HEK293 (cell line): ENCODE data around the gene PDE4D.

Experiments used
- CTCF ChIA-PET: fragments of 350-600 bp; formaldehyde crosslinking; extraction: SDS; loops from one replicate; lab custom pipeline; 2021; ENCODE audit warnings: antibody characterized with exemption; lab: Yijun Ruan, JAX
- POLR2A ChIA-PET: fragments of 300-600 bp; formaldehyde crosslinking; extraction: SDS; loops from one replicate; lab custom pipeline; 2020; ENCODE audit warnings: antibody characterized with exemption, inconsistent platforms; lab: Yijun Ruan, JAX
- H3K27ac ChIP-seq: fragments of 200-500 bp; sonication (Bioruptor generic); 2 replicates; pipeline ENCODE4 v1.5.1; 2014; ENCODE audit warnings: low read depth, low read length, control low read depth, inconsistent platforms; ENCODE audit errors: extremely low read depth
- H3K36me3 ChIP-seq, 2 experiments: fragments of 200-500 bp in 1 of 2; sonication (Bioruptor generic) in 1 of 2; 1 replicate in 1 of 2; 2 replicates in 1 of 2; pipeline ENCODE4 v1.5.1; 2014 to 2017; ENCODE audit warnings: inconsistent platforms in 2 of 2, low read length in 2 of 2; ENCODE audit not compliant: control insufficient read depth in 2 of 2, insufficient read depth in 1 of 2
- H3K4me1 ChIP-seq: fragments of 200-500 bp; sonication (Bioruptor generic); 2 replicates; pipeline ENCODE4 v1.5.1; 2014; ENCODE audit warnings: mild to moderate bottlenecking, low read length, inconsistent platforms; ENCODE audit not compliant: control insufficient read depth, insufficient read depth
- H3K4me3 ChIP-seq: 2 replicates; pipeline ENCODE4 v1.5.1; 2011; ENCODE audit warnings: low read depth, mild to moderate bottlenecking, control low read depth, low read length, moderate library complexity
- H3K9me3 ChIP-seq: fragments of 200-500 bp; sonication (Bioruptor generic); 2 replicates; pipeline ENCODE4 v1.5.1; 2014; ENCODE audit warnings: low read depth, low read length, inconsistent platforms; ENCODE audit not compliant: control insufficient read depth, insufficient read depth
- GFI1B ChIP-seq: fragments of 450-650 bp; formaldehyde crosslinking; IDR thresholded peaks from 2 replicates; pipeline ENCODE4 v1.5.1; 2016; ENCODE audit warnings: missing biosample characterization, missing genetic modification characterization
- GLIS2 ChIP-seq: fragments of 450-650 bp; formaldehyde crosslinking; IDR thresholded peaks from 2 replicates; pipeline ENCODE4 v1.5.1; 2016; ENCODE audit warnings: missing biosample characterization, missing genetic modification characterization
- MEIS1 ChIP-seq: sonication (generic); formaldehyde crosslinking; IDR thresholded peaks from 2 replicates; pipeline ENCODE4 v1.8.1; 2022; ENCODE audit warnings: missing genetic modification reagents, mild to moderate bottlenecking, borderline replicate concordance
- OSR2 ChIP-seq: fragments of 450-650 bp; formaldehyde crosslinking; IDR thresholded peaks from 2 replicates; pipeline ENCODE4 v1.5.1; 2016; ENCODE audit warnings: missing biosample characterization, missing genetic modification characterization
- PRDM6 ChIP-seq: fragments of 450-650 bp; formaldehyde crosslinking; IDR thresholded peaks from 2 replicates; pipeline ENCODE4 v1.5.1; 2017; ENCODE audit warnings: missing biosample characterization, missing genetic modification characterization
- SETDB1 ChIP-seq: IDR thresholded peaks from one replicate; pipeline ENCODE4 v1.6.1; 2017; ENCODE audit warnings: mild to moderate bottlenecking, low read length, moderate library complexity, mixed read lengths; ENCODE audit not compliant: insufficient read length
- ZBTB17 ChIP-seq: fragments of 450-650 bp; formaldehyde crosslinking; IDR thresholded peaks from 2 replicates; pipeline ENCODE4 v1.5.1; 2016; ENCODE audit warnings: missing biosample characterization, missing genetic modification characterization
- ZFP3 ChIP-seq: fragments of 450-650 bp; formaldehyde crosslinking; IDR thresholded peaks from 2 replicates; pipeline ENCODE4 v1.5.1; 2016; ENCODE audit warnings: low read depth, missing biosample characterization, missing genetic modification characterization
- ZNF169 ChIP-seq: fragments of 450-650 bp; formaldehyde crosslinking; IDR thresholded peaks from 2 replicates; pipeline ENCODE4 v1.5.1; 2016; ENCODE audit warnings: missing biosample characterization, missing genetic modification characterization
- ZNF211 ChIP-seq: fragments of 450-650 bp; formaldehyde crosslinking; IDR thresholded peaks from 2 replicates; pipeline ENCODE4 v1.5.1; 2016; ENCODE audit warnings: low read depth, missing biosample characterization, missing genetic modification characterization
- ZNF280C ChIP-seq: fragments of 450-650 bp; formaldehyde crosslinking; IDR thresholded peaks from 2 replicates; pipeline ENCODE4 v1.5.1; 2016; ENCODE audit warnings: missing biosample characterization, missing genetic modification characterization
- ZNF48 ChIP-seq: fragments of 450-650 bp; formaldehyde crosslinking; IDR thresholded peaks from 2 replicates; pipeline ENCODE4 v1.5.1; 2016; ENCODE audit warnings: missing biosample characterization, missing genetic modification characterization
- ZNF510 ChIP-seq: fragments of 450-650 bp; formaldehyde crosslinking; IDR thresholded peaks from 2 replicates; pipeline ENCODE4 v1.5.1; 2018; ENCODE audit warnings: mild to moderate bottlenecking, missing genetic modification characterization, missing biosample characterization; ENCODE audit not compliant: insufficient replicate concordance
- ZNF514 ChIP-seq: fragments of 450-650 bp; formaldehyde crosslinking; IDR thresholded peaks from 2 replicates; pipeline ENCODE4 v1.5.1; 2016; ENCODE audit warnings: missing biosample characterization, missing genetic modification characterization
- ZNF529 ChIP-seq: fragments of 450-650 bp; formaldehyde crosslinking; IDR thresholded peaks from 2 replicates; pipeline ENCODE4 v1.5.1; 2017; ENCODE audit warnings: missing genetic modification characterization, missing biosample characterization; ENCODE audit not compliant: insufficient replicate concordance
- ZNF558 ChIP-seq: fragments of 450-650 bp; formaldehyde crosslinking; IDR thresholded peaks from 2 replicates; pipeline ENCODE4 v1.5.1; 2016; ENCODE audit warnings: missing biosample characterization, missing genetic modification characterization
- ZNF571 ChIP-seq: fragments of 450-650 bp; formaldehyde crosslinking; IDR thresholded peaks from 2 replicates; pipeline ENCODE4 v1.5.0; 2017; ENCODE audit warnings: missing biosample characterization, missing genetic modification characterization
- ZNF610 ChIP-seq: fragments of 450-650 bp; formaldehyde crosslinking; IDR thresholded peaks from 2 replicates; pipeline ENCODE4 v1.5.1; 2016; ENCODE audit warnings: missing biosample characterization, missing genetic modification characterization, borderline replicate concordance
- ZNF677 ChIP-seq: fragments of 450-650 bp; IDR thresholded peaks from 2 replicates; pipeline ENCODE4 v1.5.0; 2018; ENCODE audit warnings: missing biosample characterization, mild to moderate bottlenecking, missing genetic modification characterization, moderate library complexity
- ZSCAN16 ChIP-seq: fragments of 450-650 bp; formaldehyde crosslinking; IDR thresholded peaks from 2 replicates; pipeline ENCODE4 v1.5.1; 2016; ENCODE audit warnings: missing biosample characterization, missing genetic modification characterization
- TF ChIP-seq, protein P1 (sequence below): IDR thresholded peaks from 2 replicates; pipeline ENCODE4 v1.6.1; 2011; ENCODE audit warnings: mild to moderate bottlenecking, low read depth, low read length, borderline replicate concordance
- TF ChIP-seq, protein P2 (sequence below): fragments of 450-650 bp; formaldehyde crosslinking; IDR thresholded peaks from 2 replicates; pipeline ENCODE4 v1.5.1; 2016; ENCODE audit warnings: missing biosample characterization, missing genetic modification characterization

PDE4D gene

GRCh38 chr5:59729357-59729756, 164.2 kb downstream of the PDE4D start:
- Histone ChIP-seq H3K36me3 (no peaks in the 10 kb centered on the region), H3K27ac (no peak overlapping the region), H3K4me3 (no peak overlapping the region), H3K9me3 (no peaks in the 10 kb centered on the region), H3K4me1 (0 out of 2 replicates have a peak, but pooled peaks cover 4% of the 10 kb centered on the region)
- ChIA-PET CTCF (interaction anchor here (1.4 kb wide), 1 partner anchor 11 kb away, joined by 3 read pairs; no protein-coding TSS in a partner anchor), POLR2A (no interaction called here)
- TF ChIP-seq ZNF558 (tag by site-specific recombination) (no peak), ZBTB17 (no peak), ZNF211 (no peak), ZNF610 (tag by site-specific recombination) (no peak), ZSCAN16 (tag by site-specific recombination) (no peak), GFI1B (tag by site-specific recombination) (no peak)
- TF ChIP-seq, protein P1, sequence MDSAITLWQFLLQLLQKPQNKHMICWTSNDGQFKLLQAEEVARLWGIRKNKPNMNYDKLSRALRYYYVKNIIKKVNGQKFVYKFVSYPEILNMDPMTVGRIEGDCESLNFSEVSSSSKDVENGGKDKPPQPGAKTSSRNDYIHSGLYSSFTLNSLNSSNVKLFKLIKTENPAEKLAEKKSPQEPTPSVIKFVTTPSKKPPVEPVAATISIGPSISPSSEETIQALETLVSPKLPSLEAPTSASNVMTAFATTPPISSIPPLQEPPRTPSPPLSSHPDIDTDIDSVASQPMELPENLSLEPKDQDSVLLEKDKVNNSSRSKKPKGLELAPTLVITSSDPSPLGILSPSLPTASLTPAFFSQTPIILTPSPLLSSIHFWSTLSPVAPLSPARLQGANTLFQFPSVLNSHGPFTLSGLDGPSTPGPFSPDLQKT: no peak

DNA sequence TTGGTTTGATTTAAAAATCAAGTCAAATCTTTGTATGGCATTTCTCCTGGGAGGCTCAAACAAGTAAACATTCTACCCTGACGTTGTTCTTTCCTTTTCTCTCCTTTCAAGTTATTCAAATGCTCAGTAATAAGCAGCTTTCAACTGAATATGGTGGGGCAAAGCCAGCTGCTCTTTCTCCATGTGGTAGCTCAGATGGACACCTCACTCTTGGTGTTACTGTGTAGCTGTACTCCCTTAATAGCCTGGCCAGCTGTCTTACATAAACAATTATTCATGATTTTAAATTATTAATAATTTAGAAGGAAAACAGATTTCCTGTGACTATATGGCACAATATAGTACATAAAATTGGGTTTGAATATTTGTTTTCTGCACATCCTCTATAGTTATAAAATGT, 165.2 kb downstream of the PDE4D start:
- CTCF ChIA-PET: interaction anchor here (0.7 to 1.4 kb wide), 2 partner anchors 10 to 1117 kb away, joined by 3 read pairs; no protein-coding TSS in a partner anchor
- POLR2A ChIA-PET: no interaction called here
- TF ChIP-seq ZNF169 (no peak), ZNF514 (tag by site-specific recombination) (no peak), ZNF529 (tag by site-specific recombination) (no peak), ZFP3 (tag by site-specific recombination) (no peak), GLIS2 (tag by site-specific recombination) (no peak), ZNF48 (no peak), MEIS1 (no peak), SETDB1 (no peak), OSR2 (no peak), PRDM6 (tag by site-specific recombination) (no peak), ZNF571 (tag by site-specific recombination) (no peak), ZNF510 (tag by site-specific recombination) (no peak), ZNF280C (no peak), ZNF677 (tag by site-specific recombination) (no peak)
- TF ChIP-seq, protein P2, sequence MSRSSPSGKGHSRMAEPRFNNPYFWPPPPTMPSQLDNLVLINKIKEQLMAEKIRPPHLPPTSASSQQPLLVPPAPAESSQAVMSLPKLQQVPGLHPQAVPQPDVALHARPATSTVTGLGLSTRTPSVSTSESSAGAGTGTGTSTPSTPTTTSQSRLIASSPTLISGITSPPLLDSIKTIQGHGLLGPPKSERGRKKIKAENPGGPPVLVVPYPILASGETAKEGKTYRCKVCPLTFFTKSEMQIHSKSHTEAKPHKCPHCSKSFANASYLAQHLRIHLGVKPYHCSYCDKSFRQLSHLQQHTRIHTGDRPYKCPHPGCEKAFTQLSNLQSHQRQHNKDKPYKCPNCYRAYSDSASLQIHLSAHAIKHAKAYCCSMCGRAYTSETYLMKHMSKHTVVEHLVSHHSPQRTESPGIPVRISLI (tag by site-specific recombination): no peak

More for the DNA sequence above, 165.2 kb downstream of the PDE4D start:
- Histone ChIP-seq H3K36me3 (no peaks in the 10 kb centered on the region), H3K9me3 (no peaks in the 10 kb centered on the region), H3K4me1 (0 out of 2 replicates have a peak, but pooled peaks cover 4% of the 10 kb centered on the region), H3K4me3 (no peak overlapping the region), H3K27ac (no peak overlapping the region)
